Nephron (organoid): ENCODE measurements around the gene MTM1.

Experiments used
- H3K27ac Mint-ChIP-seq, 3 experiments: 2 replicates each; pipeline ENCODE4 v1.8.0; 2020; ENCODE audit warnings: mixed read lengths in 3 of 3, mild to moderate bottlenecking in 2 of 3, moderate library complexity in 1 of 3
- H3K27me3 Mint-ChIP-seq: 2 replicates; pipeline ENCODE4 v1.8.0; 2021; ENCODE audit warnings: low read depth, mild to moderate bottlenecking, moderate library complexity, mixed read lengths
- H3K36me3 Mint-ChIP-seq: 2 replicates; pipeline ENCODE4 v1.8.0; 2020; ENCODE audit warnings: low read depth, mixed read lengths
- H3K4me1 Mint-ChIP-seq: 2 replicates; pipeline ENCODE4 v1.8.0; 2020; ENCODE audit warnings: mixed read lengths
- H3K4me3 Mint-ChIP-seq, 3 experiments: 2 replicates each; pipeline ENCODE4 v1.8.0; 2020; ENCODE audit warnings: mild to moderate bottlenecking in 3 of 3, mixed read lengths in 3 of 3, moderate library complexity in 2 of 3
- H3K9me3 Mint-ChIP-seq: 2 replicates; pipeline ENCODE4 v1.8.0; 2020; ENCODE audit warnings: mixed read lengths
- CTCF ChIP-seq, 3 experiments: fragments of 200-600 bp; sonication (generic); IDR thresholded peaks; one replicate each; pipeline ENCODE4 v1.5.0; 2021; ENCODE audit warnings: antibody characterized with exemption in 3 of 3; ENCODE audit not compliant: unreplicated experiment in 3 of 3

The MTM1 gene

GRCh38 chrX:150615356-150615755 lies 46.9 kb downstream of the MTM1 start:
- no peak for TF ChIP-seq CTCF (IDR thresholded peaks at IDR 0.05; ENCODE audit: unreplicated experiment in 3 of 3)
- no peaks in the 10 kb centered on the region for H3K27me3 Mint-ChIP-seq
- no peak overlapping the region for H3K27ac Mint-ChIP-seq
- H3K4me1 Mint-ChIP-seq = no peaks in the 10 kb centered on the region
- H3K36me3 Mint-ChIP-seq = peaks cover 18% of the 10 kb centered on the region
- no peak overlapping the region for H3K4me3 Mint-ChIP-seq
- peaks cover 2% of the 10 kb centered on the region for H3K9me3 Mint-ChIP-seq

GRCh38 chrX:150616179-150616862 lies 47.9 kb downstream of the MTM1 start:
- peaks cover 24% of the 10 kb centered on the region for H3K36me3 Mint-ChIP-seq
- peaks cover 2% of the 10 kb centered on the region for H3K9me3 Mint-ChIP-seq
- H3K4me1 Mint-ChIP-seq = no peaks in the 10 kb centered on the region
- TF ChIP-seq CTCF (IDR thresholded peaks at IDR 0.05; ENCODE audit: unreplicated experiment in 3 of 3) = no peak
- no peak overlapping the region for H3K27ac Mint-ChIP-seq
- no peaks in the 10 kb centered on the region for H3K27me3 Mint-ChIP-seq
- no peak overlapping the region for H3K4me3 Mint-ChIP-seq

GRCh38 chrX:150616863-150617198 lies 48.4 kb downstream of the MTM1 start:
- no peak for TF ChIP-seq CTCF (IDR thresholded peaks at IDR 0.05; ENCODE audit: unreplicated experiment in 3 of 3)
- Mint-ChIP-seq H3K36me3 (peaks cover 27% of the 10 kb centered on the region), H3K4me3 (no peak overlapping the region), H3K9me3 (peaks cover 2% of the 10 kb centered on the region), H3K4me1 (no peaks in the 10 kb centered on the region), H3K27ac (no peak overlapping the region), H3K27me3 (no peaks in the 10 kb centered on the region)

- Mint-ChIP-seq H3K36me3 (peaks cover 20% of the 10 kb centered on the region), H3K4me1 (peaks cover 11% of the 10 kb centered on the region), H3K27me3 (no peaks in the 10 kb centered on the region), H3K4me3 (no peak overlapping the region), H3K9me3 (no peaks in the 10 kb centered on the region), H3K27ac (no peak overlapping the region)
- no peak for TF ChIP-seq CTCF (IDR thresholded peaks at IDR 0.05; ENCODE audit: unreplicated experiment in 3 of 3)
These were observed 53.2 kb downstream of the MTM1 start for GRCh38 chrX:150621652-150622051.

GRCh38 chrX:150623583-150623982 lies 55.2 kb downstream of the MTM1 start:
- H3K4me1 Mint-ChIP-seq = peaks cover 11% of the 10 kb centered on the region
- no peak for TF ChIP-seq CTCF (IDR thresholded peaks at IDR 0.05; ENCODE audit: unreplicated experiment in 3 of 3)
- no peaks in the 10 kb centered on the region for H3K9me3 Mint-ChIP-seq
- peak overlapping the region in 1 of 3 experiments; percentile 5 for H3K4me3 Mint-ChIP-seq
- H3K27me3 Mint-ChIP-seq = no peaks in the 10 kb centered on the region
- H3K27ac Mint-ChIP-seq = peak overlapping the region in 1 of 3 experiments; percentile 2
- H3K36me3 Mint-ChIP-seq = peaks cover 26% of the 10 kb centered on the region

- no peaks in the 10 kb centered on the region for H3K27me3 Mint-ChIP-seq
- TF ChIP-seq CTCF (IDR thresholded peaks at IDR 0.05; ENCODE audit: unreplicated experiment in 3 of 3) = no peak
- H3K4me1 Mint-ChIP-seq = peaks cover 11% of the 10 kb centered on the region
- H3K4me3 Mint-ChIP-seq = no peak overlapping the region
- H3K9me3 Mint-ChIP-seq = peaks cover 3% of the 10 kb centered on the region
- H3K36me3 Mint-ChIP-seq = peaks cover 37% of the 10 kb centered on the region
- no peak overlapping the region for H3K27ac Mint-ChIP-seq
These were observed 56.7 kb downstream of the MTM1 start for GRCh38 chrX:150625097-150625496.
